Measurements from ENCODE around the gene MRPL46. TPM values are rescaled to one million over a fixed set of nuclear protein-coding genes. Genes with fewer than 3 reads are reported as not detected.

MRPL46 gene
- total RNA-seq, 2 experiments from 2014 or later = 8.6 to 10.2 TPM

DNA sequence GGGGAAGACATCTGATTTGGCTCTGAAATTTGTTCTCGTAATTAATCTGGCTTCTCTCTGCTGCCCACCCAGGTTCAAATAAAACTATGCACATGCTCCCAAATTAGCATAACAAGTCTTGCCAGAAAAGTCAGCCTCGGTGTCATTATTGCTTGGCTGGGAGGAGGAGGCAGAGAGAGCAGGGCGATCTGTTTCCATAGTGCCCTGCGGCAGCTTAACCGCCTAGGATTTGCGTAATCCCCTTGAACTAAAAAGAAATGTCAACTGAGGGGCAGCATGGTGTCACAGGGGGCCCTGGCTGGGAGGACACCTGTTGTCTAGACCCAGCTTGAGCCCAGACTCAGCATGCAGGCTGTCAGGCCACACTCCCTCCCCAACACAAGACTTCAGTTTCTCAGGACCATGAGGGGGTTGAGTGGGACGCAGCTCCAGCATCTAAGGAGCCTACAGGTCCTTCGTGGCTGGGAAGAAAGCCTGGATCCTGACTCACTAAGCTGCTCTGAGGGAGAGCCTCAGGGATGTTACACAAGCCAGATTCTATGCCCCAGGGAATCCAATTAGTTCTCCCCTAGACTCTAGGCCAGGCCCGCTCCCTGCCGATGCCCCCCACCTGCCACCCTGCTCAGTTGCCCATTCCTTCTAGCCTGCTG is 17.6 kb upstream of the MRPL46 start:
- ChIA-PET POLR2A (no interaction called here), CTCF (no interaction called here)
- intact Hi-C loops (cut with DNase I, micrococcal nuclease) = no loop called here
- Mint-ChIP-seq H3K4me3 (no peak overlapping the region), H3K36me3 (ENCODE audit: low read depth) (no peaks in the 10 kb centered on the region), H3K4me1 (ENCODE audit: low read depth) (no peaks in the 10 kb centered on the region), H3K27ac (no peak overlapping the region), H3K27me3 (no peaks in the 10 kb centered on the region), H3K9me3 (no peaks in the 10 kb centered on the region)
- no peak overlapping the region for H3K27ac ChIP-seq (ENCODE audit: low read depth in 1 of 2, low read length in 2 of 2)
- H3K36me3 ChIP-seq (ENCODE audit: insufficient read depth, low read length) = peaks cover 3% of the 10 kb centered on the region
- no peaks in the 10 kb centered on the region for H3K27me3 ChIP-seq (ENCODE audit: control insufficient read depth in 1 of 2, insufficient read depth in 2 of 2, low read length in 2 of 2)
- no peak for TF ChIP-seq CTCF (IDR thresholded peaks at IDR 0.05)
- no peaks in the 10 kb centered on the region for H3K4me1 ChIP-seq (ENCODE audit: insufficient read depth, low read length)
- H3K9me3 ChIP-seq (ENCODE audit: control insufficient read depth in 1 of 2, insufficient read depth in 1 of 2, low read length in 2 of 2) = no peaks in the 10 kb centered on the region
- ATAC-seq (ENCODE audit: poor library complexity) (no peak), DNase-seq (no peak)
- no peak overlapping the region for H3K4me3 ChIP-seq (ENCODE audit: low read length)

GRCh38 chr15:88482263-88482662 is 15.1 kb upstream of the MRPL46 start:
- H3K27ac Mint-ChIP-seq = no peak overlapping the region
- ATAC-seq (ENCODE audit: poor library complexity) = no peak
- Histone ChIP-seq H3K9me3 (ENCODE audit: control insufficient read depth in 1 of 2, insufficient read depth in 1 of 2, low read length in 2 of 2) (no peaks in the 10 kb centered on the region), H3K4me1 (ENCODE audit: insufficient read depth, low read length) (no peaks in the 10 kb centered on the region), H3K27ac (ENCODE audit: low read depth in 1 of 2, low read length in 2 of 2) (no peak overlapping the region), H3K4me3 (ENCODE audit: low read length) (no peak overlapping the region), H3K27me3 (ENCODE audit: control insufficient read depth in 1 of 2, insufficient read depth in 2 of 2, low read length in 2 of 2) (no peaks in the 10 kb centered on the region), H3K36me3 (ENCODE audit: insufficient read depth, low read length) (peaks cover 18% of the 10 kb centered on the region)
- no peak for TF ChIP-seq CTCF (IDR thresholded peaks at IDR 0.05)
- DNase-seq = no peak
- CTCF ChIA-PET = no interaction called here
- POLR2A ChIA-PET = no interaction called here
- no peaks in the 10 kb centered on the region for H3K4me1 Mint-ChIP-seq (ENCODE audit: low read depth)
- peaks cover 9% of the 10 kb centered on the region for H3K36me3 Mint-ChIP-seq (ENCODE audit: low read depth)
- intact Hi-C loops (cut with DNase I, micrococcal nuclease) = no loop called here
- no peak overlapping the region for H3K4me3 Mint-ChIP-seq
- H3K9me3 Mint-ChIP-seq = no peaks in the 10 kb centered on the region
- no peaks in the 10 kb centered on the region for H3K27me3 Mint-ChIP-seq

DNA sequence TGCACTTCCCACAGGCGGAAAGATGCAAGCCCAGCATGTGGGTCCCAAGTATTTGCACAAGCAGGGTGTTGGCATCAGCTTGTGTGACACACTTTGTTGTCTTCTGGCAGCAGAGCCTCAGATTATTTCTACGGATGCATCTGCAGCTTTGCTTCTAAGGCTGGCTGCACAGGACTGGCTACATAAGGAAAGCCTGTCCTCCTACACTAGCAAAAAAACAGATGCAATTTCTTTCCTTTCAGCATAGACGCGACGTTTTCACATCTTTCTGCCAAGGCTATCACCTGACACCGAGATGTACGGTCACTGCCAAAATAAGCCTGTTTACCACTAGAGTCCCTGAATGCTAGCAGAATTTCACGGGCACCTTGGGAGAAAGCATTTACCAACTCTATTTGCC is 13.8 kb upstream of the MRPL46 start:
- Mint-ChIP-seq H3K4me3 (no peak overlapping the region), H3K4me1 (ENCODE audit: low read depth) (no peaks in the 10 kb centered on the region), H3K27ac (no peak overlapping the region), H3K27me3 (no peaks in the 10 kb centered on the region), H3K9me3 (no peaks in the 10 kb centered on the region), H3K36me3 (ENCODE audit: low read depth) (peaks cover 22% of the 10 kb centered on the region)
- ChIA-PET POLR2A (no interaction called here), CTCF (no interaction called here)
- Histone ChIP-seq H3K27me3 (ENCODE audit: control insufficient read depth in 1 of 2, insufficient read depth in 2 of 2, low read length in 2 of 2) (no peaks in the 10 kb centered on the region), H3K4me3 (ENCODE audit: low read length) (no peak overlapping the region), H3K4me1 (ENCODE audit: insufficient read depth, low read length) (no peaks in the 10 kb centered on the region), H3K27ac (ENCODE audit: low read depth in 1 of 2, low read length in 2 of 2) (no peak overlapping the region), H3K9me3 (ENCODE audit: control insufficient read depth in 1 of 2, insufficient read depth in 1 of 2, low read length in 2 of 2) (no peaks in the 10 kb centered on the region), H3K36me3 (ENCODE audit: insufficient read depth, low read length) (peaks cover 27% of the 10 kb centered on the region)
- ATAC-seq (ENCODE audit: poor library complexity) (no peak), DNase-seq (no peak)
- intact Hi-C loops (cut with DNase I, micrococcal nuclease) = no loop called here
- TF ChIP-seq CTCF (IDR thresholded peaks at IDR 0.05) = no peak

Measured in CD4-positive, alpha-beta T cell (primary cell).